GM15510 (cell line): ENCODE results near the gene DNAJB1.
A peak's percentile ranks its signal among the peaks of the same experiment; 100 is the strongest.

Experiments
- POLR2A ChIP-seq: IDR thresholded peaks from 3 replicates; pipeline ENCODE4 v1.6.1; 2011; ENCODE audit warnings: borderline replicate concordance; ENCODE audit not compliant: insufficient read length; ENCODE audit errors: extremely low read depth

Gene DNAJB1

GRCh38 chr19:14512406-14512961, 5.7 kb downstream of the DNAJB1 start:
- no peak for TF ChIP-seq POLR2A

DNA sequence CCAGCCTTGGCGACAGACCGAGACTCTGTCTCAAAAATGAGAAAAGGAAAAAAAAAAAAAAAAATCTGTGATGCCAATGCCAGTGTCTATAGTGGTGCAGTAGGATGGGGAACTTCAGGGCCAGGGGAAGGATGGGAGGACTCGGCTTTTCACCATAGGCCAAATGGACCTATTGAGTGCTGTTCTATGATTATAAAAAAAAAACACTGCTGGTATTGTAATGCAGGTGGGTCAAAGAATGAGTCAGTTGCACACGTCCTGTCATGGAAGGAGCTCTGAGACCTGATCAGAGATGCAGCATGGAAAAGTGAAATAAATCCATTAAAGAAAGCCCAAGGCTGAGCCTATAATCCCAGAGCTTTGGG, 7.0 kb downstream of the DNAJB1 start:
- no peak for TF ChIP-seq POLR2A

DNA sequence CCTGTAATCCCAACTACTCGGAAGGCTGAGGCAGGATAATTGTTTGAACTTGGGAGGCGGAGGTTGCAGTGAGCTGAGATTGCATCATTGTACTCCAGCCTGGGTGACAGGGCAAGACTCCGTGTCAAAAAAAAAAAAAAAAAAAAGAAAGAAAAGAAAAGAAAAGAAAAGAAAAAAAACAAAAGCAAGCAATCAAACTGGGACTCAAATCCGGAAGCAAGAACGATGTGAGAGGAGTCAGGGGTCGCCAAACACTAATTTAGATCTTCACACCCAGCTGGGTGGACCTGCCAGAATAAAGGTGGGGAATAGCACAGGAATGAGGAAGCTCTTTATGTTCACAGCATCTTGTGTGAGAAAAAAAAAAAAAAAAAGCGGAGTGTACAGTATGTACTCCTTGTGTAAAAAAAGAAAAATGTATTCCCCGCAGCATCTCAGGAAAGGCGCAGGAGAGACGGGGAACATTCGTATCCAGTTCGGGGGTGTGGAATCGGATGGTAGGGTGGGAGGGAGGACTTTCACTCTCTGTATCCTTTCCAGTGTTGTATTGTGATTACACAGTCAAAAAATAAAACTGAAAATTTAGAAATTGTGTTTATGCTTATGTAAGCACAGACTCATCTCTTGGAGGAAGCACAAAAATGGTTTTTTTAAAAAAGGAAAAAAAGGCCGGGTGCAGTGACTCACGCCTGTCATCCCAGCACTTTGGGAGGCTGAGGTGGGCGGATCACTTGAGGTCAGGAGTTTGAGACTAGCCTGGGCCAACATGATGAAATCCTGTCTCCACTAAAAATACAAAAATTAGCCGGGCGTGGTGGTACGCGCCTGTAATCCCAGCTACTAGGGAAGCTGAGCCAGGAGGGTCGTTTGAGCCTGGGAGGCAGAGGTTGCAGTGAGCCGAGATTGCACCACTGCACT, 7.6 kb downstream of the DNAJB1 start:
- no peak for TF ChIP-seq POLR2A

GRCh38 chr19:14507704-14508542, 10.3 kb downstream of the DNAJB1 start:
- TF ChIP-seq POLR2A: no peak

DNA sequence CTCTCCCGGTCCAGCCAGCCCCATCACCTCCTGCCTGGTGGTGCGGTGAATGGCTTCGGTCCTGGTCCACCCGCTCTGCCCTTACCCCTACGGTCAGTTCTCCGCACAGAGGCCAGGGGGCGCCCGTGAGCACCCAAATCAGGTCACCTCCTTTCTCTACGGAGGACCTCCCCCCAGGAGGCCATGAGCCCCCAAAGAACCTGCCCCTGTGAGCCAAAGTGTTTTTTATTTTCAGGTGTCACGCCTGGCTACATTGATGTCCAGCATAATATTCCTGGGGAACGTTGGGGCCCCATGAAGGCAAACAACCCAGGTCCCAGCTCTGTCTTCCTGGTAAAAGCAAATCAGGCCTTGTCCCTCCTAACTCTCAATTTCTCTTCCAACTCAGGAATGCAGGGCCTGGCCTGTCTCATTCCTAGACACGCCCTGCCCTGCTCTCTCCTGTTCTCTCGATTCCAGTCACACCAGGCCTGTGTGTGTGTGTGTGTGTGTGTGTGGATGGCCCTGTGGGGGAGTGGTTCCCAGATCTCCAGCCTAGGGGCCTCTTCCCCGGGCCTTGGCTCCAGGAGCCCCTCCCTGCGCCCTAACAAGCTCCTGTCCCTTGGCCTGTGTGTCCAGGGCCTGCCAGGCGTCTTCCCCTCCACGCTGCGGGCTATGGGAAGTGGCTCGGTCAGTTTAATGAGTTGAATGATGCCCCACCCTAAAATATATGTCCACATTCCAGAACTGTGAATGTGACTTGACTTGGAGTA, 12.5 kb downstream of the DNAJB1 start:
- no peak for TF ChIP-seq POLR2A

GRCh38 chr19:14503285-14503684, 14.9 kb downstream of the DNAJB1 start:
- TF ChIP-seq POLR2A: no peak

DNA sequence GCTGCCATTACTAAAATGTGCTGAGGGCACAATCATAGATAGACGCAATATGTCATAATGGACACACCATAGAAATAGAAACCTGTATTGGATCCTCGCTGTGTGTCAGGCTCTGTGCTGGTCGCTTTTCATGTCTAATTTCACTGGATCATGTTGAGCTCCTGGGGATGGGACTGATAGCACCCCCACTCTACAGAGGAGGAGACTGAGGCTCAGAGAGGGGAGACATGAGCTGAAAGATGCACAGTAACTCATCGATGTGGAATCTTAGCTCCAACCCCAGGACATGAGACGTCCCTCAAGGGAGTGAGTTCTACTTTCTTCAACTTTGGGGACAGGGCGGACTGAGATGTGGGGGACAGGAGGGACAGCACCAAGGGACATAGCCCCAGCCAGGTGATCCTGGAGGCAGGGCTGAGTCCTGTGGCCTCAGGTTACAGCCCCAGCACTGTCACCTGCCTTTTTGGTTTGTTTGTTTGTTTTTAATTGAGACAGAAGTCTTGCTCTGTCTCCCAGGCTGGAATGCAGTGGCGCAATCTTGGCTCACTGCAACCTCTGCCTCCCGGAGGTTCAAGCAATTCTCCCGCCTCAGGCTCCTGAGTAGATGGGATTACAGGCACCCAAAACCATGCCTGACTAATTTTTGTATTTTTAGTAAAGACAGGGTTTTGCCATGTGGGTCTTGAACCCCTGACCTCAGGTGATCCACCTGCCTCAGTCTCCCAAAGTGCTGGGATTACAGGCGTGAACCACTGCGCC, 15.7 kb downstream of the DNAJB1 start:
- no peak for TF ChIP-seq POLR2A

GRCh38 chr19:14497228-14497921, 20.8 kb downstream of the DNAJB1 start:
- TF ChIP-seq POLR2A: no peak

DNA sequence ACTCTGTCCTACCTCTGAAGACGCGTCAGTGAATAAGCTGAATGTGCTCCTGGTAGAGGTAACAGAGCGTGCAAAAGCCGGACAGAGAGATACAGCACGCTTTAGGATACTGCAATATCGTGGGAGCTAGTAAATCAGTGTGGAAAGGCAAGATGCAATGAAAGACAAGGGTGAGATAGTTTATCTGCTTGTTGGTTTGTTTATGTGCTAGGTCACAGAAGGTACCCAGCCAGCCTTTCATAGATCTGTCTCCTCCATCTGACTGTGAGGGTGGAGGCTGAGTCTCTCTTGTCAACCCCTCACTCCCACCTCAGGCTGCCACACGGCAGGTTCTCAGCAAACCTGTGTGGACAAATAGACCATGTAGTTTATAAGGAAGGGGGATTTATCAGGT, 21.4 kb downstream of the DNAJB1 start:
- TF ChIP-seq POLR2A: no peak

- peak; percentile 31 for TF ChIP-seq POLR2A
These were observed 22.0 kb downstream of the DNAJB1 start, which contains the start of gene GIPC1 for GRCh38 chr19:14496029-14496833. TSS of gene GIPC1 (minus strand) at chr19:14496127. CDS start at chr19:14482976, 13,151 bp downstream.

GRCh38 chr19:14495672-14496028, 22.5 kb downstream of the DNAJB1 start:
- TF ChIP-seq POLR2A: no peak

- no peak for TF ChIP-seq POLR2A
These were observed 23.1 kb downstream of the DNAJB1 start for GRCh38 chr19:14494910-14495671.
